Activated CD8-positive, alpha-beta memory T cell treated with anti-CD3 and anti-CD28 coated beads for 1 hour (primary cell): ENCODE results near the gene TMEM37.

Experiments used
- DNase-seq, 2 donors: peaks; one replicate each; pipeline ENCODE4 v3.0.0-alpha.2; 2020; ENCODE audit warnings: low read depth in 1 of 2; ENCODE audit errors: extremely low read depth in 1 of 2

Gene TMEM37

GRCh38 chr2:119416299-119416923 lies 15.2 kb upstream of the TMEM37 start:
- no peak for DNase-seq

- no peak for DNase-seq
Observed at GRCh38 chr2:119417908-119418307, 13.7 kb upstream of the TMEM37 start.

- no peak for DNase-seq
Observed at GRCh38 chr2:119419065-119419464, 12.6 kb upstream of the TMEM37 start.

DNA sequence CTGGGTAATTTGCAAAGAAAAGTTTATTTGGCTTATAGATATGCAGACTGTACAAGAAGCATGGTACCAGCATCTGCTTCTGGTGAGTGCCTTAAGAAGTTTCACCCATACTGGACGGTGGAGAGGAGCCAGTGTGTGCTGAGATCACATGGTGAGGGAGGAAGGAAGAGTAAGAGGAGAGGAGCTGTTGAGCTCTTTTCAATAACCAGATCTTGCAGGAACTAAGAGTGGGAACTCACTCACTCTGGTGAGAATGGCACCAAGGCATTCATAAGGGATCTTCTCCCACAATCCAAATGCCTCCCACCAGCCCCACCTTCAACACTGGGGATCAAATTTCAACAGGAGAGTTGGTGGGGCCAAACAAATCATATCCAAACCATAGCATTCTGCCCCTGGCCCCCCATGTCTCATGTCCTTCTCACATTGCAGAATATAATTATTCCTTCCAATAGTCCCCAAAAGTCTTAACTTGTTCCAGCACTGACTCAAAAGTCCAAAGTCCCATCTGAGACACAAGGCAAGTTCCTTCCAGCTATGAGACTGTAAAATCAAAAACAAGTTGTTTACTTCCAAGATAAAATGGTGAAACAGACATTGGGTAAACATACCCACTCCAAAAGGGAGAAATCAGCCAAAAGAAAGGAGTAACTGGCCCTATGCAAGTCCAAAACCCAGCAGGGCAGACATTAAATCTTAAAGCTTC lies 11.7 kb upstream of the TMEM37 start:
- DNase-seq = no peak

- no peak for DNase-seq
Observed at GRCh38 chr2:119421304-119421703, 10.3 kb upstream of the TMEM37 start.

GRCh38 chr2:119421741-119422140 lies 9.9 kb upstream of the TMEM37 start:
- no peak for DNase-seq

DNA sequence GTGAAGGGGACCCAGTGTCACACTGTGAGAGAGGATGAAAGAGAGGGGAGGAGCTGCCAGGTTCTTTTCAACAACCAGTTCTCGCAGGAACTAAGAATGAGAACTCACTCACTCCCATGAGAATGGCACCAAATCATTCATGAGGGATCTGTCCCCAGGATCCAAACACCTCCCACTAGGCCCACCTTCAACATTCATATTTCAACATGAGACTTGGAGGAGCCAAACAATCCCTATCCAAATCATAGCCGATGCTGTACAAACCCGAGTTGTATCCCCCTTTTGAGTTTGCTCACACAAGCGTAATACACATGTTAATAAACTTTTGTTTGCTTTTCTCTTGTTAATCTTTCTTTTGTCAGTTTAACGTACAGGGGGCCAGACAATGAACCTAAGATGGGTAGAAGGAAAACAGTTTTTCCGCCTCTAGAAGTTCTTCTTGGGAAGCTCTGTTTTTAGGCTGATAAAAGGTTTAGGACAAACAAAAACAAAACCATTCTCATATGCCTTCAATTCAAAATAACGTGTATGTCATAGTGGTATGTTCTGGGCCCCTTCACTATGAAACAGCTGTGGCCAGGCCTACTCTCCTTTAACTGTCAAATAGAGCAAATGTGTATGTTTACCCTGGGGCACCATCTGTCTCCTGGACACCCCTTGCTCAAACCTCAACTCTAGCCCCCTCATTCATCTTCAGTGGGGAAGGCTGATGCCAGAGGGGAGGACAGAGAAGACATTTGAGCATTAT lies 9.1 kb upstream of the TMEM37 start:
- DNase-seq = no peak

DNA sequence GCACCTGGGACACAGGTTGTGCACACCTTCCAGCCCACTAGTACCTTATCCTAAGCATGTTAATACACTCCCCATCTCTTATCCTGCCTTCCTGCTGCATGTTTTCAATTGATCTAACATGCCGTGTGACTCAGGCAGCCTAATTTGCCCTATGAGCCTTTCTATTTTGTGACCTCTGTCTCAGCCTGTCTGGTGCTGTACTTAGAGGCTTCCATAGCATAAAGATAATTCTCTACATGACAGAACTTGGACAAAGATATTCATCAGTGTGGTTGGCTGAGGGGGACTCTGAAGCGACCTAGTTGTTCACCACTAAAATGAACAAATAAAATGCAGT lies 8.6 kb upstream of the TMEM37 start:
- no peak for DNase-seq

DNA sequence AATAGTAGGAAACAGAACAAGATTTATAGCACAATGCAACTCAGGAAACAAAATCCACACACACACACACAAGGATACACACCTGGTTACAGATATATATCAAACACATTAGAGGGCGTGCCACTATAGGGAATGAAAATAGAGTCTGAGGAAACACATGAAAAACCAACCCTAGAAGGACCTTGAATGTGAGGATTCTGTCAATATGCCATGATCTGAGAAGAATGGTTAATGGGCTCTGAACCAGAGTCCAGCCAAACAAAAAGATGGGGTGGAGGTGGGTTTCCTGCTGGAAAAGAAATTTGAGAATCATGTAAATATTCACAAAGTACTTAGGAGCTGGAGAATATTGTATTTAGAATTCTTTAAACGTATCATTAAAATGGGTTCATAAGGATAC lies 7.8 kb upstream of the TMEM37 start:
- no peak for DNase-seq

GRCh38 chr2:119424284-119425118 lies 7.2 kb upstream of the TMEM37 start:
- DNase-seq = no peak

DNA sequence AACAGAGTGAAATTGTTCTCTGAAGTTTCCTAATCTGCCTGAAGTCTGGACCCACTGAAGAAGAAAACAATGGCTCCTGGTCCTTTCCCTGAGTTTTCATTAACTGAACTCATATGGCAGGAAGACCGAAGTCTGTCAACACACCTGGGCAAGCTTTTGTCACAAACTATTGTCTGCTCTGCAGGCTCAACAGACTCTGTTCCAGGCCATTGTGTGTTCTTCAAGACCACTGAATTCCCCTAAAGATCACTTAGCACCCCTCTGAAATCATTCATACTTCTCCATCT lies 6.6 kb upstream of the TMEM37 start:
- DNase-seq = no peak

GRCh38 chr2:119425620-119426395 lies 5.8 kb upstream of the TMEM37 start:
- DNase-seq = no peak

GRCh38 chr2:119426396-119426675 lies 5.3 kb upstream of the TMEM37 start:
- no peak for DNase-seq

- DNase-seq = no peak
Observed at GRCh38 chr2:119426801-119427395, 4.8 kb upstream of the TMEM37 start.

- no peak for DNase-seq
Observed at GRCh38 chr2:119427756-119428155, 3.9 kb upstream of the TMEM37 start.

DNA sequence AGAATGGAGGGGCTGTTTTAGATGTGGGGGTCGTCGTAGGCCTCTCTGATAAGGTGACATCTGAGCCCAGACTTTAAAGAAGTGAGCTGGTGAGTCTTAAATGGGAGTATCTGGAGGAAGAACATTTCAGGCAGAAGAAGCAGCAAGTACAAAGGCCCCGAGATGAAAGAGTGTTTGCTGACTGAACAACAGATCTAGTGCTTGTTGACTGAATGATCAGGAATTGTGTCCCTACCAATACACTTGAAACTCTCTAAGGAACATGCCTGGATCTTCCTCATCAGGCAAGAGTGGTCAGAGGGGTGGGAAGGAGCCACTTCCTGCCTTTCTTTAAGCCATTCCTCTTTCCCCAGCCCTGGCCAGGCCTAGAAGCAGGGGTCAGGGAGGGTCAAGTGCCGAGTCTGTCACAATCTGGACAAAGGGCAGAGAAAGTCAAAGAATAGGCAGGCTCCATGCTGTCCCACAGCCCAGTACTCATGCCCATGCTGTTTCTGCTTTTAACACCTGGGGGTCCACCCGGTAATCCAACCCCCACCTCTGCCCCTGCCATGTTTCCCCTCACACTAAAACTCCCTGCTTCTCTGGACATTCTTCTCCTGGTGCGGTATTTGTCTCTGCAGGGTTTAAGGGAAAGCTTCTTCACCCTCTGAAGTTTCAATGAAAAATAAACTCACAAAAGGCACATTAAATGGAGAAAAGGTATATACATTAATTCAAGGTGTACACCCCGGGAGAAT lies 3.0 kb upstream of the TMEM37 start:
- DNase-seq = no peak

DNA sequence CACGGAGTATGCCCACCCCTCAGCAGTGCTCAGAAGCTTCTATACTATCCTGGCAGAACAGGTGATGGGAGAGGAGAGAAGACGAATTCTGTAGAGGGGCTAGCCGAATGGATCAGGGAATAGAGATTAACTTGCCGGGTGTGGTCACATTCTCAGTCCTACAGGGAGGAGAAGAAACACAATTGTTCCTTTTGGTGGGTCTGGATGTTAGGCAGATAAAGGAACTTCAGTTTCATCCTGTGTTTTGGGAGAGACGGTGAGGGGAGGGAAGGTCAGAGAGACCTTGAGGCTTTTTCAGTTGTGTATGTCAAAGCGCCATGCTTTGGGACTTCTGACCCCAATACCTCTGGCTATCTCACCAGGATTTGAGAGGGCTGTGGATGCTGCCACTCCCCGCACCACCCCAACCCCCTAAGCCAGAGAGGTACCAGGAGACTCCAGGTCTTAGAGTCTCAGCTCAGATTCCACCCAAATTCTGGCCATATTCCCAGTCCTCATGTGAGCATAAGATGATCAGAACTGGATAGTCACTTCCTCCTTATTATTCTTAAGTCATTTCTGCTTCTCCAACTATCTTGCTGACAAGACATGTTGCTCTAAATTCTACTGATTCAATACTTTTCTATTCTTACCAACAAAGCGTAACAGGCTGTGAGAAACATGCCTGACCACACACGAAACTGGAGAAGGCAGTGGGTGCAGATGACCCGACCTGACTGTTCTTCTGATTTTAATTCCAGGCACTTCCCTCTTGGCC lies 2.3 kb upstream of the TMEM37 start:
- DNase-seq = no peak

DNA sequence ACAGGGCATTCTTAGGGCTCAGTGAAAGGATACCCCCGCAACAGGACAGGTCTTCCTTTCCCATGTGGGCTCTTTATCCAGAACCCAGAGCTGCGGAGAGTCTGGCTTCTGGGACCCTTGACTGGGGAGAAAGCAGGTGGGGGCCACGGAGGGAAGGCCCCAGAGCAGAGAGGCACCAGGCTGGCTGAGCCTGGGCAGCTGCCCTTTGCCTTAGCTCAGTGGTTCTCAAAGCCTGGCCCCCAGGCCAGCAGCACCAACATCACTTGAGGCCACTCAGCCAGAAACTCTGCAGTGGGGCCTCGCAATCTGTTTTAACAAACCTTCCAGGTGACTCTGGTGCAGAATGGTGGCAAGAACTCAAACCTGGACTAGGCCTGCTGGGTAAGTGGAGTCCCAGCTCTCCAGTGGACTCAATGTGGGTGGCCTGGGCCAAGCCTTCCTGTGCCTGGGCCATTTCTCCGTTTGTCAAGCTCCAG lies 1.6 kb upstream of the TMEM37 start:
- DNase-seq = no peak
